Panc1 (cell line): ENCODE measurements around the gene SORD. TPM values are rescaled to one million over a fixed set of nuclear protein-coding genes. Genes with fewer than 3 reads are reported as not detected.

Experiments used
- ATAC-seq: fragments of 200-7000 bp; cut with Tn5 transposase; 2 replicates; pipeline ENCODE4 v1.9.1; 2020; ENCODE audit warnings: mild to moderate bottlenecking, moderate library complexity
- BruUV-seq: library from RNA; stranded (reverse); fragments of 400-500 nt; replicated peaks from 2 replicates; lab custom pipeline; 2021; lab: Mats Ljungman, UMichigan
- CTCF ChIA-PET: fragments of 300-600 bp; sonication (Branson Sonifier 250); formaldehyde crosslinking; loops from one replicate; lab custom pipeline; 2022; ENCODE audit warnings: antibody characterized with exemption; lab: Charles Lee
- POLR2A ChIA-PET: fragments of 300-600 bp; sonication (Branson Sonifier 250); formaldehyde crosslinking; loops from one replicate; lab custom pipeline; 2022; ENCODE audit warnings: antibody characterized with exemption; lab: Charles Lee
- DNase-seq: peaks from one replicate; pipeline ENCODE4 v3.0.0-alpha.2; 2010; ENCODE audit warnings: low read depth, low spot score
- H3K27ac ChIP-seq: 2 replicates; pipeline ENCODE4 v1.5.1; 2011; ENCODE audit warnings: mild to moderate bottlenecking, low read length, inconsistent platforms
- H3K27me3 ChIP-seq: fragments of 200-500 bp; sonication (Bioruptor generic); 2 replicates; pipeline ENCODE4 v1.6.0; 2014; ENCODE audit warnings: low read length, inconsistent platforms; ENCODE audit not compliant: control insufficient read depth, insufficient read depth
- H3K36me3 ChIP-seq: fragments of 200-500 bp; sonication (Bioruptor generic); 2 replicates; pipeline ENCODE4 v1.5.1; 2014; ENCODE audit warnings: inconsistent platforms, mild to moderate bottlenecking, low read length, moderate library complexity; ENCODE audit not compliant: control insufficient read depth, insufficient read depth
- H3K4me1 ChIP-seq: 2 replicates; pipeline ENCODE4 v1.5.1; 2011; ENCODE audit warnings: inconsistent platforms, mild to moderate bottlenecking, low read length, moderate library complexity; ENCODE audit not compliant: control insufficient read depth, insufficient read depth
- H3K4me3 ChIP-seq, 2 experiments: 2 replicates each; pipeline ENCODE4 v1.5.1; 2011 to 2012; ENCODE audit warnings: low read depth in 2 of 2, low read length in 2 of 2, mild to moderate bottlenecking in 2 of 2, inconsistent platforms in 1 of 2, moderate library complexity in 1 of 2
- H3K9me3 ChIP-seq: fragments of 200-500 bp; sonication (Bioruptor generic); 2 replicates; pipeline ENCODE4 v1.5.1; 2014; ENCODE audit warnings: low read depth, mild to moderate bottlenecking, inconsistent platforms, low read length, moderate library complexity; ENCODE audit not compliant: control insufficient read depth, insufficient read depth
- CTCF ChIP-seq: fragments of 450-650 bp; IDR thresholded peaks from 2 replicates; pipeline ENCODE4 v1.5.1; 2017; ENCODE audit warnings: mild to moderate bottlenecking
- POLR2AphosphoS5 ChIP-seq: IDR thresholded peaks from 2 replicates; pipeline ENCODE4 v1.6.1; 2012; ENCODE audit warnings: mild to moderate bottlenecking, low read depth, low read length, moderate library complexity
- SIN3A ChIP-seq: IDR thresholded peaks from 2 replicates; pipeline ENCODE4 v1.6.1; 2012; ENCODE audit warnings: low read depth, mild to moderate bottlenecking, low read length, moderate library complexity, borderline replicate concordance; ENCODE audit not compliant: insufficient read depth
- TCF7L2 ChIP-seq: IDR thresholded peaks from 2 replicates; pipeline ENCODE4 v1.6.1; 2011; ENCODE audit warnings: mild to moderate bottlenecking, low read depth, low read length, inconsistent platforms
- in situ Hi-C: cut with HindIII; loops from 2 replicates; pipeline ENCODE4 v1.10.0; 2016; ENCODE audit warnings: low sequenced_read_pairs, low pct_unique_long_range_greater_than_20kb
- intact Hi-C: fragments of 100-400 bp; cut with micrococcal nuclease; formaldehyde crosslinking; loops from one replicate; pipeline ENCODE4 v1.10.0; 2022; ENCODE audit not compliant: unreplicated experiment
- total RNA-seq: library from RNA; stranded (reverse); gene quantifications from one replicate; pipeline ENCODE4 v1.2.1, GENCODE V29; 2021; ENCODE audit not compliant: unreplicated experiment
- TF ChIP-seq, protein P1 (sequence below), 2 experiments: IDR thresholded peaks; 2 replicates each; pipeline ENCODE4 v1.6.1; 2011 to 2012; ENCODE audit warnings: low read depth in 2 of 2, control low read depth in 1 of 2, low read length in 1 of 2, mild to moderate bottlenecking in 1 of 2, moderate library complexity in 1 of 2; ENCODE audit not compliant: insufficient read depth in 1 of 2

SORD gene
- total RNA-seq, 1 experiment from 2014 or later, result 34.0 TPM

- H3K27me3 ChIP-seq, result peaks cover 13% of the 10 kb centered on the region
- no peak overlapping the region for H3K4me3 ChIP-seq
- no peaks in the 10 kb centered on the region for H3K36me3 ChIP-seq
- in situ Hi-C loops (no loop called here), intact Hi-C loops (no loop called here)
- H3K27ac ChIP-seq, result no peak overlapping the region
- DNase-seq (no peak), ATAC-seq (no peak)
- BruUV-seq, result no TSS peak
- CTCF ChIA-PET, result interaction anchor here (1.4 kb wide), 1 partner anchor 28 kb away, joined by 6 read pairs; no protein-coding TSS in a partner anchor
- TF ChIP-seq POLR2AphosphoS5 (no peak), CTCF (no peak), SIN3A (no peak), TCF7L2 (no peak)
- TF ChIP-seq, protein P1, sequence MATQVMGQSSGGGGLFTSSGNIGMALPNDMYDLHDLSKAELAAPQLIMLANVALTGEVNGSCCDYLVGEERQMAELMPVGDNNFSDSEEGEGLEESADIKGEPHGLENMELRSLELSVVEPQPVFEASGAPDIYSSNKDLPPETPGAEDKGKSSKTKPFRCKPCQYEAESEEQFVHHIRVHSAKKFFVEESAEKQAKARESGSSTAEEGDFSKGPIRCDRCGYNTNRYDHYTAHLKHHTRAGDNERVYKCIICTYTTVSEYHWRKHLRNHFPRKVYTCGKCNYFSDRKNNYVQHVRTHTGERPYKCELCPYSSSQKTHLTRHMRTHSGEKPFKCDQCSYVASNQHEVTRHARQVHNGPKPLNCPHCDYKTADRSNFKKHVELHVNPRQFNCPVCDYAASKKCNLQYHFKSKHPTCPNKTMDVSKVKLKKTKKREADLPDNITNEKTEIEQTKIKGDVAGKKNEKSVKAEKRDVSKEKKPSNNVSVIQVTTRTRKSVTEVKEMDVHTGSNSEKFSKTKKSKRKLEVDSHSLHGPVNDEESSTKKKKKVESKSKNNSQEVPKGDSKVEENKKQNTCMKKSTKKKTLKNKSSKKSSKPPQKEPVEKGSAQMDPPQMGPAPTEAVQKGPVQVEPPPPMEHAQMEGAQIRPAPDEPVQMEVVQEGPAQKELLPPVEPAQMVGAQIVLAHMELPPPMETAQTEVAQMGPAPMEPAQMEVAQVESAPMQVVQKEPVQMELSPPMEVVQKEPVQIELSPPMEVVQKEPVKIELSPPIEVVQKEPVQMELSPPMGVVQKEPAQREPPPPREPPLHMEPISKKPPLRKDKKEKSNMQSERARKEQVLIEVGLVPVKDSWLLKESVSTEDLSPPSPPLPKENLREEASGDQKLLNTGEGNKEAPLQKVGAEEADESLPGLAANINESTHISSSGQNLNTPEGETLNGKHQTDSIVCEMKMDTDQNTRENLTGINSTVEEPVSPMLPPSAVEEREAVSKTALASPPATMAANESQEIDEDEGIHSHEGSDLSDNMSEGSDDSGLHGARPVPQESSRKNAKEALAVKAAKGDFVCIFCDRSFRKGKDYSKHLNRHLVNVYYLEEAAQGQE (IDR thresholded peaks at IDR 0.05; ENCODE audit: insufficient read depth in 1 of 2, low read depth in 2 of 2, low read length in 1 of 2), result no peak
- POLR2A ChIA-PET, result no interaction called here
- H3K4me1 ChIP-seq, result no peaks in the 10 kb centered on the region
- H3K9me3 ChIP-seq, result no peaks in the 10 kb centered on the region
These were observed 66.8 kb downstream of the SORD start for GRCh38 chr15:45089712-45090373.

- TF ChIP-seq, protein P1 (IDR thresholded peaks at IDR 0.05; ENCODE audit: insufficient read depth in 1 of 2, low read depth in 2 of 2, low read length in 1 of 2), result no peak
- TF ChIP-seq SIN3A, result no peak
- TF ChIP-seq CTCF, result no peak
- no peak for TF ChIP-seq TCF7L2
- no peak for TF ChIP-seq POLR2AphosphoS5
- H3K27me3 ChIP-seq, result peaks cover 9% of the 10 kb centered on the region
- H3K4me1 ChIP-seq, result no peaks in the 10 kb centered on the region
- ATAC-seq (no peak), DNase-seq (no peak)
- H3K27ac ChIP-seq, result no peak overlapping the region
- intact Hi-C loops (no loop called here), in situ Hi-C loops (no loop called here)
- CTCF ChIA-PET, result no interaction called here
- POLR2A ChIA-PET, result no interaction called here
- H3K9me3 ChIP-seq, result no peaks in the 10 kb centered on the region
- BruUV-seq, result no TSS peak
- H3K36me3 ChIP-seq, result no peaks in the 10 kb centered on the region
- no peak overlapping the region for H3K4me3 ChIP-seq
These were observed 68.2 kb downstream of the SORD start for GRCh38 chr15:45091161-45091560.
